MM.1S (cell line): ENCODE measurements around the gene KCNG2.

Experiments used
- DNase-seq: peaks from one replicate; pipeline ENCODE4 v3.0.0-alpha.2; 2015
- H2AFZ ChIP-seq: fragments of 300-600 bp; sonication (generic); 2 replicates; pipeline ENCODE4 v1.6.0; 2016; ENCODE audit warnings: antibody characterized with exemption, low read length
- H3F3A ChIP-seq: fragments of 300-600 bp; sonication (generic); 2 replicates; pipeline ENCODE4 v1.6.1; 2016; ENCODE audit warnings: mild to moderate bottlenecking, antibody characterized with exemption, low read length, moderate library complexity, mixed read lengths; ENCODE audit not compliant: insufficient read depth
- H3K27ac ChIP-seq: fragments of 300-600 bp; sonication (generic); 2 replicates; pipeline ENCODE4 v1.5.1; 2016; ENCODE audit warnings: mild to moderate bottlenecking, low read length
- H3K27me3 ChIP-seq: fragments of 300-600 bp; sonication (generic); replicated peaks from 2 replicates; pipeline ENCODE4 v1.6.0; 2016; ENCODE audit warnings: low read length; ENCODE audit not compliant: insufficient read depth
- H3K36me3 ChIP-seq: fragments of 300-600 bp; sonication (generic); replicated peaks from 2 replicates; pipeline ENCODE4 v1.6.1; 2016; ENCODE audit warnings: mild to moderate bottlenecking, low read length, mixed read lengths; ENCODE audit not compliant: insufficient read depth
- H3K4me1 ChIP-seq: fragments of 300-600 bp; sonication (generic); 2 replicates; pipeline ENCODE4 v1.6.1; 2016; ENCODE audit warnings: low read length, mixed read lengths
- H3K4me2 ChIP-seq: fragments of 300-600 bp; sonication (generic); 2 replicates; pipeline ENCODE4 v1.6.0; 2016; ENCODE audit warnings: low read depth, low read length
- H3K4me3 ChIP-seq: fragments of 300-600 bp; sonication (generic); 2 replicates; pipeline ENCODE4 v1.5.1; 2016; ENCODE audit warnings: low read length, mixed read lengths
- H3K79me2 ChIP-seq: fragments of 300-600 bp; sonication (generic); 2 replicates; pipeline ENCODE4 v1.6.1; 2016; ENCODE audit warnings: mixed run types, low read length, mixed read lengths
- H3K9ac ChIP-seq: fragments of 300-600 bp; sonication (generic); 2 replicates; pipeline ENCODE4 v1.6.1; 2016; ENCODE audit warnings: low read length, mixed read lengths
- H3K9me2 ChIP-seq: fragments of 300-600 bp; sonication (generic); replicated peaks from 2 replicates; pipeline ENCODE4 v1.6.1; 2016; ENCODE audit warnings: mild to moderate bottlenecking, low read length, mixed read lengths; ENCODE audit not compliant: insufficient read depth
- H3K9me3 ChIP-seq: fragments of 300-600 bp; sonication (generic); replicated peaks from 2 replicates; pipeline ENCODE4 v1.6.1; 2016; ENCODE audit warnings: mild to moderate bottlenecking, low read length, mixed read lengths; ENCODE audit not compliant: insufficient read depth
- H4K20me1 ChIP-seq: fragments of 300-600 bp; sonication (generic); 2 replicates; pipeline ENCODE4 v1.6.1; 2016; ENCODE audit warnings: mild to moderate bottlenecking, low read length, moderate library complexity, mixed read lengths; ENCODE audit not compliant: insufficient read depth
- CTCF ChIP-seq: fragments of 300-600 bp; sonication (generic); IDR thresholded peaks from 2 replicates; pipeline ENCODE4 v1.5.1; 2016; ENCODE audit warnings: antibody characterized with exemption, low read length, mixed read lengths
- EZH2 ChIP-seq: fragments of 300-600 bp; sonication (generic); optimal IDR thresholded peaks from 2 replicates; pipeline ENCODE3; 2017; ENCODE audit warnings: low read depth, mild to moderate bottlenecking, antibody characterized with exemption, low read length, mixed read lengths
- EZH2phosphoT487 ChIP-seq: fragments of 300-600 bp; sonication (generic); IDR thresholded peaks from 2 replicates; pipeline ENCODE4 v1.6.1; 2018; ENCODE audit warnings: antibody characterized with exemption, low read length

The KCNG2 gene

GRCh38 chr18:79921984-79922965, 124.5 kb downstream of the KCNG2 start:
- Histone ChIP-seq H3K4me1 (no peaks in the 10 kb centered on the region), H3K9me2 (no peaks in the 10 kb centered on the region), H2AFZ (no peak overlapping the region), H3K27ac (no peak overlapping the region), H3K9ac (no peak overlapping the region), H3K4me2 (no peak overlapping the region), H3F3A (no peaks in the 10 kb centered on the region), H4K20me1 (no peaks in the 10 kb centered on the region), H3K27me3 (no peaks in the 10 kb centered on the region), H3K79me2 (no peaks in the 10 kb centered on the region), H3K36me3 (no peaks in the 10 kb centered on the region), H3K9me3 (no peaks in the 10 kb centered on the region), H3K4me3 (no peak overlapping the region)
- TF ChIP-seq CTCF (no peak), EZH2phosphoT487 (no peak), EZH2 (no peak)
- DNase-seq = no peak

GRCh38 chr18:79922971-79923411, 125.3 kb downstream of the KCNG2 start:
- no peak overlapping the region for H2AFZ ChIP-seq
- no peak overlapping the region for H3K4me2 ChIP-seq
- no peak for TF ChIP-seq EZH2
- TF ChIP-seq CTCF = no peak
- TF ChIP-seq EZH2phosphoT487 = no peak
- no peaks in the 10 kb centered on the region for H3K4me1 ChIP-seq
- no peaks in the 10 kb centered on the region for H3K9me3 ChIP-seq
- no peaks in the 10 kb centered on the region for H3K9me2 ChIP-seq
- H3K9ac ChIP-seq = no peak overlapping the region
- DNase-seq = no peak
- no peaks in the 10 kb centered on the region for H3K36me3 ChIP-seq
- no peaks in the 10 kb centered on the region for H3F3A ChIP-seq
- H3K4me3 ChIP-seq = no peak overlapping the region
- no peaks in the 10 kb centered on the region for H3K79me2 ChIP-seq
- no peak overlapping the region for H3K27ac ChIP-seq
- no peaks in the 10 kb centered on the region for H3K27me3 ChIP-seq
- H4K20me1 ChIP-seq = no peaks in the 10 kb centered on the region

GRCh38 chr18:79923896-79924585, 126.3 kb downstream of the KCNG2 start:
- Histone ChIP-seq H3K27ac (no peak overlapping the region), H3K4me2 (no peak overlapping the region), H3K27me3 (no peaks in the 10 kb centered on the region), H4K20me1 (no peaks in the 10 kb centered on the region), H3K9me2 (no peaks in the 10 kb centered on the region), H3K9me3 (0 out of 2 replicates have a peak, but pooled peaks cover under 1% of the 10 kb centered on the region), H2AFZ (no peak overlapping the region), H3F3A (no peaks in the 10 kb centered on the region), H3K9ac (no peak overlapping the region), H3K4me1 (no peaks in the 10 kb centered on the region), H3K4me3 (no peak overlapping the region), H3K36me3 (0 out of 2 replicates have a peak, but pooled peaks cover 6% of the 10 kb centered on the region), H3K79me2 (peaks cover 4% of the 10 kb centered on the region)
- no peak for DNase-seq
- TF ChIP-seq CTCF (no peak), EZH2phosphoT487 (no peak), EZH2 (no peak)
